Lower leg skin (tissue), 4 donors: ENCODE results near the gene KCNN4. TPM values are rescaled to one million over a fixed set of nuclear protein-coding genes. Genes with fewer than 3 reads are reported as not detected.

Source experiments
- DNase-seq, 2 donors: peaks; one replicate each; pipeline ENCODE4 v3.0.0-alpha.2; 2019; ENCODE audit warnings: low spot score in 2 of 2
- H3K4me3 ChIP-seq: fragments of 200-600 bp; sonication (generic); 2 replicates; pipeline ENCODE4 v1.5.1; 2017; ENCODE audit warnings: mild to moderate bottlenecking, low read depth; ENCODE audit not compliant: poor library complexity, severe bottlenecking
- CTCF ChIP-seq, 3 donors: fragments of 450-650 bp; IDR thresholded peaks; one replicate each; pipeline ENCODE4 v1.5.1; 2016; ENCODE audit warnings: antibody characterized with exemption in 3 of 3, mild to moderate bottlenecking in 3 of 3, moderate library complexity in 2 of 3
- POLR2A ChIP-seq, 2 donors: fragments of 450-650 bp; IDR thresholded peaks; one replicate each; pipeline ENCODE4 v1.6.1; 2016 to 2017; ENCODE audit warnings: antibody characterized with exemption in 2 of 2, mild to moderate bottlenecking in 1 of 2, moderate library complexity in 1 of 2
- WGBS, 2 donors: methylation state at CpG; one replicate each; pipeline ENCODE4 v1.1.5; 2018; 5-methylcytosine and 5-hydroxymethylcytosine counted together
- intact Hi-C: fragments of 100-400 bp; cut with DNase I; formaldehyde crosslinking; loops from one replicate; pipeline ENCODE4 v1.15.0; 2023; ENCODE audit warnings: low total_unique reads
- total RNA-seq, 4 donors: library from RNA; depleted of rRNA; stranded (reverse); fragments of >200 nt; gene quantifications; one replicate each; pipeline ENCODE4 v1.1.0, GENCODE V29; 2016

Gene KCNN4
- total RNA-seq, 4 donors from 2014 or later: 19.9 to 69.5 (median 49.2) TPM

- no peak for TF ChIP-seq POLR2A (IDR thresholded peaks at IDR 0.05)
- no peak for TF ChIP-seq CTCF (IDR thresholded peaks at IDR 0.05)
- 38 to 40% methylated on average over 3 of the region's 3 CpGs for WGBS, 2 donors
- no peak for DNase-seq
- H3K4me3 ChIP-seq: no peak overlapping the region
- intact Hi-C loops: no loop called here
Measured at GRCh38 chr19:43790587-43790986, 9.8 kb upstream of the KCNN4 start.

GRCh38 chr19:43789029-43789428 lies 8.3 kb upstream of the KCNN4 start:
- TF ChIP-seq CTCF (IDR thresholded peaks at IDR 0.05): no peak
- no peak for TF ChIP-seq POLR2A (IDR thresholded peaks at IDR 0.05)
- 4 to 10% methylated on average over 3 of the region's 3 CpGs for WGBS, 2 donors
- no peak for DNase-seq
- intact Hi-C loops: no loop called here
- H3K4me3 ChIP-seq: no peak overlapping the region

- intact Hi-C loops: no loop called here
- 20 to 38% methylated on average over 1 of the region's 1 CpG for WGBS, 2 donors
- H3K4me3 ChIP-seq: no peak overlapping the region
- TF ChIP-seq POLR2A (IDR thresholded peaks at IDR 0.05): no peak
- no peak for TF ChIP-seq CTCF (IDR thresholded peaks at IDR 0.05)
- DNase-seq: no peak
Measured at GRCh38 chr19:43786665-43787064, 5.9 kb upstream of the KCNN4 start.

- TF ChIP-seq CTCF (IDR thresholded peaks at IDR 0.05): peak in 2 of 3 donors; percentile 11 to 96
- TF ChIP-seq POLR2A (IDR thresholded peaks at IDR 0.05): no peak
- 5 to 8% methylated on average over 10 of the region's 10 CpGs for WGBS, 2 donors
- intact Hi-C loops: loop anchor here (5.0 kb wide), 1 partner anchor 38 kb away; no protein-coding TSS in a partner anchor
- peak in 1 of 2 donors; percentile 60 for DNase-seq
- no peak overlapping the region for H3K4me3 ChIP-seq
Measured at GRCh38 chr19:43784981-43785808, 4.4 kb upstream of the KCNN4 start.

GRCh38 chr19:43784241-43784980 lies 3.6 kb upstream of the KCNN4 start:
- 26% methylated on average over 4 of the region's 4 CpGs for WGBS, 2 donors
- H3K4me3 ChIP-seq: no peak overlapping the region
- no peak for DNase-seq
- no peak for TF ChIP-seq POLR2A (IDR thresholded peaks at IDR 0.05)
- no peak for TF ChIP-seq CTCF (IDR thresholded peaks at IDR 0.05)
- intact Hi-C loops: loop anchor here (5.0 kb wide), 1 partner anchor 37 kb away; no protein-coding TSS in a partner anchor
